K562 (cell line): ENCODE data around the gene PHF12.

ENCODE experiments used
- BRCA1 ChIP-seq, 2 experiments: fragments of 450-650 bp in 1 of 2; sonication (generic) in 1 of 2; formaldehyde crosslinking in 1 of 2; IDR thresholded peaks; 2 replicates each; pipeline versions ENCODE4 v1.5.0 to v1.6.1; 2017 to 2020; ENCODE audit warnings: mild to moderate bottlenecking in 1 of 2, missing genetic modification reagents in 1 of 2
- CEBPB ChIP-seq: fragments of 450-650 bp; IDR thresholded peaks from 2 replicates; pipeline ENCODE4 v1.6.1; 2016; ENCODE audit warnings: missing genetic modification characterization, missing compliant biosample characterization
- CHD1 ChIP-seq: fragments of 200-600 bp; sonication (generic); IDR thresholded peaks from one replicate; pipeline ENCODE4 v1.6.1; 2012; ENCODE audit warnings: mild to moderate bottlenecking, moderate library complexity, low read length, inconsistent platforms
- EGR1 ChIP-seq: fragments of 450-650 bp; conservative IDR thresholded peaks from 2 replicates; pipeline ENCODE4 v1.6.1; 2017; ENCODE audit warnings: mild to moderate bottlenecking
- HDAC1 ChIP-seq, 2 experiments: fragments of 450-650 bp; IDR thresholded peaks; 2 replicates each; pipeline ENCODE4 v1.6.1; 2016 to 2017; ENCODE audit warnings: inconsistent platforms in 1 of 2, mild to moderate bottlenecking in 1 of 2, moderate library complexity in 1 of 2
- NFE2 ChIP-seq: IDR thresholded peaks from 2 replicates; pipeline ENCODE4 v1.6.1; 2014; ENCODE audit warnings: antibody characterized with exemption, low read depth
- PREB ChIP-seq: sonication (generic); formaldehyde crosslinking; IDR thresholded peaks from 2 replicates; pipeline ENCODE4 v1.8.1; 2023; ENCODE audit warnings: mild to moderate bottlenecking, missing genetic modification reagents
- RAD21 ChIP-seq, 2 experiments: fragments of 250-450 bp in 1 of 2; fragments of 450-650 bp in 1 of 2; sonication (Bioruptor Pico) in 1 of 2; formaldehyde crosslinking in 1 of 2; IDR thresholded peaks in 1 of 2; conservative IDR thresholded peaks in 1 of 2; 2 replicates each; pipeline versions ENCODE4 v1.4.0 to v1.8.0; 2020 to 2022; ENCODE audit warnings: mild to moderate bottlenecking in 2 of 2, moderate library complexity in 1 of 2
- SMAD4 ChIP-seq: fragments of 250-450 bp; sonication (Bioruptor Pico); conservative IDR thresholded peaks from 2 replicates; pipeline ENCODE4 v1.8.0; 2021; ENCODE audit warnings: inconsistent platforms, mild to moderate bottlenecking, moderate library complexity
- TCFL5 ChIP-seq: fragments of 250-450 bp; sonication (Bioruptor Pico); conservative IDR thresholded peaks from 2 replicates; pipeline ENCODE4 v1.6.1; 2021; ENCODE audit warnings: mild to moderate bottlenecking, moderate library complexity, matching md5 sums
- USF2 ChIP-seq: sonication (generic); formaldehyde crosslinking; IDR thresholded peaks from 2 replicates; pipeline ENCODE4 v1.5.0; 2020; ENCODE audit warnings: missing genetic modification reagents
- ZFP1 ChIP-seq: fragments of 450-650 bp; formaldehyde crosslinking; IDR thresholded peaks from 2 replicates; pipeline ENCODE4 v1.4.0; 2020; ENCODE audit warnings: mild to moderate bottlenecking, mixed read lengths
- ZNF274 ChIP-seq: IDR thresholded peaks from 2 replicates; pipeline ENCODE4 v1.6.1; 2011; ENCODE audit warnings: low read depth, mild to moderate bottlenecking, low read length, moderate library complexity, borderline replicate concordance
- ZZZ3 ChIP-seq: fragments of 450-650 bp; IDR thresholded peaks from 2 replicates; pipeline ENCODE4 v1.6.1; 2016; ENCODE audit warnings: antibody characterized with exemption, mild to moderate bottlenecking, moderate library complexity

GRCh38 chr17:28908640-28909167 is 42.6 kb downstream of the PHF12 start:
- TF ChIP-seq PREB (CRISPR knock-in tag) (no peak), HDAC1 (IDR thresholded peaks at IDR 0.05) (no peak), ZFP1 (CRISPR knock-in tag) (no peak), NFE2 (no peak), TCFL5 (CRISPR knock-in tag) (no peak), ZZZ3 (no peak), ZNF274 (no peak), BRCA1 (IDR thresholded peaks at IDR 0.05) (no peak), BRCA1 (CRISPR knock-in tag; IDR thresholded peaks at IDR 0.05) (no peak), USF2 (CRISPR knock-in tag) (no peak), CEBPB (tag) (no peak), EGR1 (no peak), SMAD4 (CRISPR knock-in tag) (no peak), RAD21 (CRISPR knock-in tag; conservative IDR thresholded peaks at IDR 0.05 in 1 of 2, IDR thresholded peaks at IDR 0.05 in 1 of 2) (no peak), CHD1 (no peak)
